Activated T-helper 17 cell treated with anti-CD3 and anti-CD28 coated beads, Interleukin-2, amount 50 U/mL, for 72 hours (primary cell): ENCODE measurements around the gene OSBPL2. TPM values are rescaled to one million over a fixed set of nuclear protein-coding genes. Genes with fewer than 3 reads are reported as not detected.

Experiments used
- ATAC-seq: fragments of 150-1000 bp; cut with Tn5 transposase; replicated peaks from 2 replicates; pipeline ENCODE4 v1.10.0; 2021; ENCODE audit warnings: mild to moderate bottlenecking, moderate library complexity
- H3K27ac Mint-ChIP-seq: one replicate; pipeline ENCODE4 v1.8.0; 2022; ENCODE audit warnings: mixed read lengths
- H3K27me3 Mint-ChIP-seq: one replicate; pipeline ENCODE4 v1.8.0; 2022; ENCODE audit warnings: mixed read lengths
- H3K36me3 Mint-ChIP-seq: one replicate; pipeline ENCODE4 v1.8.0; 2022; ENCODE audit warnings: low read depth, mild to moderate bottlenecking, mixed read lengths
- H3K4me1 Mint-ChIP-seq: one replicate; pipeline ENCODE4 v1.8.0; 2022; ENCODE audit warnings: mixed read lengths
- H3K4me3 Mint-ChIP-seq: one replicate; pipeline ENCODE4 v1.8.0; 2022; ENCODE audit warnings: mild to moderate bottlenecking, mixed read lengths
- H3K9me3 Mint-ChIP-seq: one replicate; pipeline ENCODE4 v1.8.0; 2022; ENCODE audit warnings: mixed read lengths
- total RNA-seq, 2 donors: library from RNA; stranded (reverse); gene quantifications; one replicate each; pipeline ENCODE4 v1.2.3, GENCODE V29; 2022

OSBPL2 gene
- total RNA-seq, 2 donors from 2014 or later: 25.6 to 34.7 TPM

DNA sequence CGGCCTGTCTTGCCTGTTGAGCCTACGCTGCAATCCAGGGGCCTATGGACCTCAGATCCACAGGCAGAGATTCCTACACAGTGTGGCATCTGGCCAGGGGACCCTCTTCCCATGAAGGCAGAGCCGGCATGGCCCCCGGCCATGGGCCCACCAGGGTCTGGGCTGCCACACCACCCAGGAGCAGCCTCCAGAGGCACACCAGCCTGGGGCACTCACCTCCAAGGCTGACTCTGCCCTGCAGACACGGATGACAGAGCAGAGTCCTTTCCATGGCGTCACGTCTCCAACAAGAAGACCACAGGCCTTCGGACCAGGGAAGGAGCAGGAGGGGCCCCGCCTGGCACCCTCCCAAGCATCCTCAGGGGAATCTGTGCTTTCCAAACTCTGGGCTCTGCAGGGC lies 14.8 kb upstream of the OSBPL2 start:
- no peak overlapping the region for H3K27ac Mint-ChIP-seq
- peaks cover 18% of the 10 kb centered on the region for H3K27me3 Mint-ChIP-seq
- no peaks in the 10 kb centered on the region for H3K36me3 Mint-ChIP-seq
- H3K4me1 Mint-ChIP-seq: no peaks in the 10 kb centered on the region
- no peak for ATAC-seq
- H3K4me3 Mint-ChIP-seq: no peak overlapping the region
- no peaks in the 10 kb centered on the region for H3K9me3 Mint-ChIP-seq

DNA sequence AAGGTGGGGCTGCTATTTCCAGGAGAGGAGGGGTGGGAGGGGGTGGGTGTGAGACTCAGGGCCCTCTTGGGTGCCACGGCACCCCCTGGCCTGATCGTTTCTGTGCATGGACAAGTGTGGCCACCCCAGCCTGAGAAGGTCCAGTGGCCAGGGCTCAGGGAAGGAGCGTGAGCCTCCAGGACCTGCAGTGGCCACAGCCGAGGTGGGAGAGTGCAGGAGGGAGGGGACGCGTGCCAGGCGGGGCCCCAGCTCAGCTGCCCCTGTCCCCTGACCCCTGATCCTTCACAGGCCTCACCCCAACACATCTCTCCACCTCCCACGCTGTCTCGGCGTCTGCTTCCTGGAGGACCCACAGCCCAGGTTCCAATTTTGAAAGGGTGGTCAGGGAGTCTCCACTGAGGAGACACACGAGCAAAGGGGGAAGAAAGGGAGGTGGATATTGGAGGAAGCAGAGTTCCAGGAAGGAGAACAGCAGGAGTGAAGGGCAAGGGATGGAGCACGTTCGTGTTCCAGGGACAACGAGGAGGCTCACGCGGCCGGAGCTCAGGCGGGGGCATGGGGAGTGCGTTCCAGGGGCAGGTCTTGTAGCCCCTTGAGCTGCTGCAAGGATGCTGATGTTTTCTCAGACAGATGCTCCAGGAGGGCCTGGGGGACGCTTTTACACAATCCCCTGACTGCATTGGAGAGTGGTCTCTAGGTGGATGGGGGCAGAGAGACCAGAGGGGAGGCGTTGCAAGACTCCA lies 14.0 kb upstream of the OSBPL2 start:
- no peak overlapping the region for H3K4me3 Mint-ChIP-seq
- H3K27me3 Mint-ChIP-seq: peaks cover 18% of the 10 kb centered on the region
- H3K27ac Mint-ChIP-seq: no peak overlapping the region
- no peaks in the 10 kb centered on the region for H3K9me3 Mint-ChIP-seq
- H3K4me1 Mint-ChIP-seq: no peaks in the 10 kb centered on the region
- ATAC-seq: no peak
- no peaks in the 10 kb centered on the region for H3K36me3 Mint-ChIP-seq

DNA sequence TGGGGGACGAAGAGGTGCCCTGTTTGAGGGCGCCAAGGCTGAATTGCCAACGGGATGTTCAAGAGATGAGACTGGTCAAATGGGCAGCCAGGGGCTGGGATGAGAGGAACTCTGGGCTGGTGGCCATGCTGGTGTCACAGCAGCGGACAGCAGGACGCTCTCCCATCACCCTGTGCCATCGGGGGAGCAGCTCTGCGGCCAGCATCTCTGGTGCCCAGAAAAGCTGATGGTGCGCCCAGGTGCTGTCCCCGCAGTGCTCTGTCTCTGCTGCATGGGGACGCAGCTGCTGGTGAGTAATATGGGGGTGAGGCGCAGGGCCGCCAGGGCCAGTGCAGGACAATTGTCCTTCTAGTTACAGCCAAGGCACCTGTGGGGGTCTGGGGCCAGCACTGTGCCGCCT lies 13.3 kb upstream of the OSBPL2 start:
- no peaks in the 10 kb centered on the region for H3K9me3 Mint-ChIP-seq
- H3K27ac Mint-ChIP-seq: no peak overlapping the region
- H3K36me3 Mint-ChIP-seq: no peaks in the 10 kb centered on the region
- no peak for ATAC-seq
- H3K27me3 Mint-ChIP-seq: peaks cover 18% of the 10 kb centered on the region
- H3K4me1 Mint-ChIP-seq: no peaks in the 10 kb centered on the region
- no peak overlapping the region for H3K4me3 Mint-ChIP-seq

GRCh38 chr20:62225820-62226635 lies 12.3 kb upstream of the OSBPL2 start:
- H3K4me1 Mint-ChIP-seq: no peaks in the 10 kb centered on the region
- peaks cover 17% of the 10 kb centered on the region for H3K27me3 Mint-ChIP-seq
- no peak overlapping the region for H3K4me3 Mint-ChIP-seq
- H3K9me3 Mint-ChIP-seq: no peaks in the 10 kb centered on the region
- H3K36me3 Mint-ChIP-seq: no peaks in the 10 kb centered on the region
- ATAC-seq: no peak
- no peak overlapping the region for H3K27ac Mint-ChIP-seq

DNA sequence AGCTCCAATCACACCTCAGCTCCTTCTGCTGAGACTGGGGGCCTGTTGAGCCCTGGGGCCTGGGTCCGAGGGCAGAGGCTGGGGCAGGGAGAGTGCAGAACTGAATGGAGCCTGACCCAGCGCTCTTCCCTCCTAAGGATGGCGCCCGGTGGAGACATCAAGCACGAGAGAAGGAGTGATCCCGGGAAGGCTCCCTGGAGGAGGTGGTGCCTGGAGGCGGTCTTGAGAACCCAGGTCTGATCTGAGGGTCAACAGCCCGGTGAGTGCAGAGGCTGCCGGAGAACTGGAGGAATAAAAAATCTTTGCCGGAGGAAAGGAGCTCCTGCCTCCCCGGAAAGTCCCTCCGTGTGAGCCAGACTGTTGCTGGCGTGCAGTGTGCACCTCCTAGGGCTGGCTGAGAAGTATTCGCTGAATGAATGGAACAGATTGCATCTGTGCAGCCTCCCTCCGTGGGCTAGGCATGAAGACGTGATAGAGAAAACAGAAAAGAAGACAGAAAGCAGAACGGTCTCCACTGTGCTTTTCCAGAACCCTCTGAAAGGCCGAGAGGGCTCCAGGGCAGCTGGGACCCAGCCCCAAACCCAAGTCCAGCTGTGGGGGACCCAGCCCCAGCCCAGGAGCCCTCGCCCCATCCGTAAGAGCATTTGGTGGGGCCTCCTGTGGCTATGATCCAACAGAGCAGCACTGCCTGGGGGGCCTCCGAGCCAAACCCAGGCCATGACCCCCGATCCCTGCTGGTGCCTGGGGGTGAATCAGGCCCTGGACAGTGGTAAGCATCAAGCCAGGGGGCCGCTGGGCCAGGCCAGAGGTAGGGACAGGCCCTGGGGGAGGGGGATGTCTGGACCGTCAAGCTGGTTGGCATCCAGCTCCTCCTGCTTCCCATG lies 11.4 kb upstream of the OSBPL2 start:
- Mint-ChIP-seq H3K36me3 (no peaks in the 10 kb centered on the region), H3K27me3 (peaks cover 14% of the 10 kb centered on the region), H3K4me3 (no peak overlapping the region), H3K27ac (no peak overlapping the region), H3K4me1 (no peaks in the 10 kb centered on the region), H3K9me3 (no peaks in the 10 kb centered on the region)
- no peak for ATAC-seq

- H3K4me1 Mint-ChIP-seq: no peaks in the 10 kb centered on the region
- H3K27ac Mint-ChIP-seq: no peak overlapping the region
- H3K27me3 Mint-ChIP-seq: peaks cover 14% of the 10 kb centered on the region
- ATAC-seq: no peak
- H3K36me3 Mint-ChIP-seq: no peaks in the 10 kb centered on the region
- H3K9me3 Mint-ChIP-seq: no peaks in the 10 kb centered on the region
- H3K4me3 Mint-ChIP-seq: no peak overlapping the region
Measured at GRCh38 chr20:62227591-62227976, 10.7 kb upstream of the OSBPL2 start.

DNA sequence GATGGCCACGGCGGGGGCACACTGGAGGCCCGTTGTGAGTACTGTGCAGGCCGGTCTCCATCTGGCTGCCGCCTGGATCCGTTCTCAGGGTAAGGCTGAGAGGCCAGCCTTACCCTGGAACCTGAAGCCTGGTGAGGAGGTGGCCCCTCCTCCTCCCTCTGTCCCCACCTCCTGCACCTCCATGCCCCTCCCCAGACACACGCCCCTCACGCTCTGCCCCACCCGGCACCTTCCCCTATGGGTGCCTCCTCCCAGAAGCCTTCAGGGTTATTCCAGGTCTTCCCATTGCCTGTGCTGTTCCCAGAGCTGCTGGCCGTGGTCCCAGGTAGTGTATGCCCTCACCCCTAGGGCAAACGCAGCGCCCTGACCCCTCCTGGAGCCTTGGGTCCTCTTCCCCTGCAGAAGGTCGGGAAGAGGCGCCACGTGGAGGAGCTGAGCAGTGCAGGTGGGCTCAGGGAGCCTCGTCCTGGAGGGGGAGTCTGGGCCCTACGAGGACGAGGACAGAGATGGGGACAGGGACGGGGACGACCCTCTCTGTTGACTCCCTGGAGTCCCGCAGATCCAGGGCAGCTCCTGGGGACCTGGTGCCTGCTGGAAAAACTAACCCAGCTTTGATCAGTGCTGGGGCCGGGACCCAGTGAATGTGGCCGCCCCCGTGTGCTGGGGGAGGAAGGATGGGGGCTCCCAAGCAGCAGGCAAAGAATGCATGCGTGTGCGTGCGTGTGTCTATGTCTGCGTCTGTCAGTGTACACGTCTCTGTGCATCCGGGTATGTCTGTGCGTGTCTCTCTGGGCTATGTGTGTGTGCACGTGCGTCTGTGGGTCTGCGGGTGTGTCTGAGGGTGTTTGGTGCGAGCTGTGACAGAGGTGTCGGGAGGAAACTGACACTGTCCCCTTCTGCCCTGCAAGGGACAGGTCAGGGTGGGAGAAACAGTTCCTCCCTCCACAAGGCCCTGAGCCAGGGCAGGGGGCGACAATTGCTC lies 10.1 kb upstream of the OSBPL2 start:
- no peaks in the 10 kb centered on the region for H3K9me3 Mint-ChIP-seq
- H3K27ac Mint-ChIP-seq: no peak overlapping the region
- no peaks in the 10 kb centered on the region for H3K4me1 Mint-ChIP-seq
- no peak for ATAC-seq
- no peaks in the 10 kb centered on the region for H3K36me3 Mint-ChIP-seq
- H3K27me3 Mint-ChIP-seq: peaks cover 11% of the 10 kb centered on the region
- H3K4me3 Mint-ChIP-seq: no peak overlapping the region

GRCh38 chr20:62228982-62229545 lies 9.3 kb upstream of the OSBPL2 start:
- no peaks in the 10 kb centered on the region for H3K4me1 Mint-ChIP-seq
- H3K27ac Mint-ChIP-seq: no peak overlapping the region
- ATAC-seq: no peak
- H3K9me3 Mint-ChIP-seq: no peaks in the 10 kb centered on the region
- H3K4me3 Mint-ChIP-seq: no peak overlapping the region
- H3K27me3 Mint-ChIP-seq: peaks cover 11% of the 10 kb centered on the region
- no peaks in the 10 kb centered on the region for H3K36me3 Mint-ChIP-seq

GRCh38 chr20:62229667-62230066 lies 8.7 kb upstream of the OSBPL2 start:
- no peak overlapping the region for H3K4me3 Mint-ChIP-seq
- ATAC-seq: no peak
- H3K27me3 Mint-ChIP-seq: peaks cover 6% of the 10 kb centered on the region
- H3K4me1 Mint-ChIP-seq: no peaks in the 10 kb centered on the region
- no peak overlapping the region for H3K27ac Mint-ChIP-seq
- H3K9me3 Mint-ChIP-seq: no peaks in the 10 kb centered on the region
- no peaks in the 10 kb centered on the region for H3K36me3 Mint-ChIP-seq

GRCh38 chr20:62230276-62230675 lies 8.0 kb upstream of the OSBPL2 start:
- Mint-ChIP-seq H3K4me1 (no peaks in the 10 kb centered on the region), H3K27me3 (peaks cover 4% of the 10 kb centered on the region), H3K27ac (no peak overlapping the region), H3K4me3 (no peak overlapping the region), H3K36me3 (no peaks in the 10 kb centered on the region), H3K9me3 (no peaks in the 10 kb centered on the region)
- no peak for ATAC-seq

DNA sequence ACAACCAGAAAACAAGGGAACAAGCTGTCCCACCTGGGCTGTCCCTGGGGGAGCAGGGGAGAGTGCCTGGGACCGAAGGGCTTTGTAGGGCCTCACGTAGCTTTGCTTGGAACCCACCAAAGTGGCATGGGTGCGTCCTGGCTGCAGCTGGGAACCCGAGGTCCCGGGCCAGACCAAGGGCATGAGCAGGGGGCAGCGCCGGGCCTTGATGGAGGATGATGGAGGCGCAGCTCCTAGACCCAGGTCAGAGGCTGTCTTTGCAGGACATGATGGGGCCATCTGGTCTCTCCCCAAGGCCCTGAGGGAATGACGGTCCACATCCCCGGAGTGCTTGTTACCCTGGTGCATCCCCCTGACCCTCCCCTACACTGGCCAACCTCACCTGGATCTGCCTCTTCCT lies 7.6 kb upstream of the OSBPL2 start:
- no peak overlapping the region for H3K27ac Mint-ChIP-seq

GRCh38 chr20:62231292-62231691 lies 7.0 kb upstream of the OSBPL2 start:
- Mint-ChIP-seq H3K4me1 (no peaks in the 10 kb centered on the region), H3K36me3 (no peaks in the 10 kb centered on the region), H3K27ac (no peak overlapping the region), H3K27me3 (peaks cover 4% of the 10 kb centered on the region), H3K9me3 (no peaks in the 10 kb centered on the region), H3K4me3 (no peak overlapping the region)
- no peak for ATAC-seq

More for the DNA sequence above, 7.6 kb upstream of the OSBPL2 start:
- H3K36me3 Mint-ChIP-seq: no peaks in the 10 kb centered on the region
- H3K4me1 Mint-ChIP-seq: no peaks in the 10 kb centered on the region
- H3K4me3 Mint-ChIP-seq: no peak overlapping the region
- no peak for ATAC-seq
- no peaks in the 10 kb centered on the region for H3K9me3 Mint-ChIP-seq
- H3K27me3 Mint-ChIP-seq: peaks cover 4% of the 10 kb centered on the region

DNA sequence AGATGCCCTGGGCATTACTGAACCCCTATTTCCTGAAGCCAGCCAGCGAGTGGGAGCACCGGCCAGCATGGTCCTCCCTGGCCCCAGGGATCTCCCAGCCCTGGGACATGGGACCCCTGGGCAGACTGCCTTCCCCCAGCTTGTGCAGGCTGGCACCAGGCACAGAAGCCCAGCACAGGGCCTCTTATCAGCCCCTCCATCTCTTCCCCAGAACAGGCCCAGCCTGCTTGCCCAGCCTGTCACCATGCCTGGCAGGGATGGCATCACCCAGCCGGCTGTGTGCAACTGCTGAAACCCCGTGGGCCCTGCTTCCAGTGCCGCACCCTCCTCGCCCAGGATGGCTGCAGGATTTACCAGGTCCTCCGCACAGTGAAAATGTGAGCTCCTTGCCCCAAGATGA lies 6.1 kb upstream of the OSBPL2 start:
- no peak overlapping the region for H3K27ac Mint-ChIP-seq
- no peaks in the 10 kb centered on the region for H3K36me3 Mint-ChIP-seq
- ATAC-seq: no peak
- H3K4me3 Mint-ChIP-seq: no peak overlapping the region
- H3K27me3 Mint-ChIP-seq: no peaks in the 10 kb centered on the region
- no peaks in the 10 kb centered on the region for H3K9me3 Mint-ChIP-seq
- no peaks in the 10 kb centered on the region for H3K4me1 Mint-ChIP-seq
